Spleen (tissue), 11 donors: ENCODE measurements around the gene TSHZ3. TPM values are rescaled to one million over a fixed set of nuclear protein-coding genes. Genes with fewer than 3 reads are reported as not detected.

Experiments used
- DNase-seq: peaks from one replicate; pipeline ENCODE4 v3.0.0-alpha.2; 2020
- H3K27ac ChIP-seq, 8 donors: fragments of 200-600 bp; sonication (generic) in 7 of 8; 1 replicate in 4 of 8; 2 replicates in 4 of 8; pipeline versions ENCODE4 v1.5.0 to v1.8.0; 2016 to 2021; ENCODE audit warnings: inconsistent platforms in 4 of 8, mild to moderate bottlenecking in 4 of 8, moderate library complexity in 1 of 8
- H3K27me3 ChIP-seq, 7 donors: fragments of 200-600 bp; sonication (generic) in 6 of 7; replicated peaks in 1 of 7; 1 replicate in 4 of 7; 2 replicates in 3 of 7; pipeline versions ENCODE4 v1.5.0 to v1.8.0; 2016 to 2021; ENCODE audit warnings: inconsistent platforms in 3 of 7, mild to moderate bottlenecking in 1 of 7
- H3K36me3 ChIP-seq, 6 donors: fragments of 200-600 bp; sonication (generic) in 5 of 6; 1 replicate in 4 of 6; 2 replicates in 2 of 6; pipeline versions ENCODE4 v1.5.0 to v1.8.0; 2016 to 2021; ENCODE audit warnings: inconsistent platforms in 2 of 6
- H3K4me1 ChIP-seq, 6 donors: fragments of 200-600 bp; sonication (generic) in 5 of 6; 1 replicate in 3 of 6; 2 replicates in 3 of 6; pipeline versions ENCODE4 v1.5.0 to v1.8.0; 2016 to 2021; ENCODE audit warnings: inconsistent platforms in 3 of 6
- H3K4me3 ChIP-seq, 8 donors: fragments of 200-600 bp; sonication (generic) in 7 of 8; 1 replicate in 4 of 8; 2 replicates in 4 of 8; pipeline versions ENCODE4 v1.5.0 to v1.8.0; 2016 to 2021; ENCODE audit warnings: inconsistent platforms in 4 of 8, mild to moderate bottlenecking in 4 of 8, moderate library complexity in 2 of 8
- H3K9me3 ChIP-seq, 8 donors: fragments of 200-600 bp; sonication (generic) in 7 of 8; 1 replicate in 4 of 8; 2 replicates in 4 of 8; pipeline versions ENCODE4 v1.5.0 to v1.8.0; 2016 to 2021; ENCODE audit warnings: inconsistent platforms in 4 of 8
- POLR2A ChIP-seq, 3 donors: fragments of 450-650 bp; IDR thresholded peaks; one replicate each; pipeline ENCODE4 v1.5.1; 2017; ENCODE audit warnings: antibody characterized with exemption in 3 of 3, mild to moderate bottlenecking in 1 of 3
- POLR2AphosphoS5 ChIP-seq, 3 donors: sonication (generic); formaldehyde crosslinking; IDR thresholded peaks; one replicate each; pipeline ENCODE4 v1.5.1; 2017; ENCODE audit warnings: antibody characterized with exemption in 3 of 3
- WGBS, 5 donors: extraction: QIAGEN DNeasy Blood & Tissue Kit in 3 of 5; methylation state at CpG; one replicate each; pipeline versions ENCODE4 v1.1.5 to v1.1.7; 2013 to 2018; 5-methylcytosine and 5-hydroxymethylcytosine counted together
- intact Hi-C: fragments of 100-400 bp; cut with DNase I; formaldehyde crosslinking; loops from one replicate; pipeline ENCODE4 v1.15.0; 2023; ENCODE audit warnings: low total_unique reads
- polyA plus RNA-seq, 3 donors: library from polyadenylated mRNA; stranded (reverse); fragments of 200-250 nt; gene quantifications; one replicate each; pipeline ENCODE4 v1.2.1, GENCODE V29; 2013
- total RNA-seq, 7 donors: library from RNA; depleted of rRNA in 3 of 7; stranded (reverse); fragments of >200 nt in 3 of 7; fragmentation: NEBNext Ultra II Directional in 4 of 7; extraction: Animal tissue kit (Norgen Biotek cat#: 25700) in 4 of 7; gene quantifications; one replicate each; pipeline versions ENCODE4 v1.1.0 to v1.2.1, GENCODE V29; 2016 to 2021
- TF ChIP-seq, protein P1 (sequence below), 11 experiments: fragments of 200-600 bp in 7 of 11; fragments of 450-650 bp in 4 of 11; sonication (generic) in 4 of 11; IDR thresholded peaks in 8 of 11; conservative IDR thresholded peaks in 3 of 11; 1 replicate in 7 of 11; 2 replicates in 4 of 11; pipeline versions ENCODE4 v1.4.0 to v1.8.0; 2016 to 2021; ENCODE audit warnings: antibody characterized with exemption in 11 of 11, inconsistent platforms in 4 of 11, mild to moderate bottlenecking in 1 of 11
- donor health status: healthy with polysubstance abuse.
- donor health status: DM: no; HTN: no; CAD: no; lungs with moderate emphysema.
- donor health status: DM: no; HTN: no; CAD: no.
- donor health status: Bipolar disorder and iron deficiency.
- donor health status: healthy.
- donor health status: DM: no; HTN: no; CAD: no.
- donor health status: DM: yes; HTN: yes; CAD: no.

Gene TSHZ3
- total and polyA plus RNA-seq, 10 donors, result 1.2 to 24.6 (median 13.4) TPM

DNA sequence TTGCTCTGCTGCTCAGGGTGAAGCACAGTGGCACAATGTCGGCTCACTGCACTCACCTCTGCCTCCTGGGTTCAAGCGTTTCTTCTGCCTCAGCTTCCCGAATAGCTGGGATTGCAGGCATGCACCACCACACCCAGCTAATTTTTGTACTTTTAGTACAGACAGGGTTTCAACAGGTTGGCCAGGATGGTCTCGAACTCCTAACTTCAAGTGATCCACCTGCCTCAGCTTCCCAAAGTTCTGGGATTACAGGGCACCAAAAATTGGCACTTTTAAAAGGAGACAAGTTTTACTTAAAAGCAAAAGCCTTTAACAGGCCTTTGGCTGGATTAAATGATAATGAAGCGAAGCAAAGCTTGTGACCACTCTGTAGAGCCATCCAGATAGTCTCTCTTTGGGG, 12.5 kb upstream of the TSHZ3 start:
- Histone ChIP-seq H3K27ac (no peak overlapping the region), H3K27me3 (peaks cover 0 to 57% (median 10%) of the 10 kb centered on the region in 7 donors), H3K4me1 (peaks cover 0 to 8% (median 4%) of the 10 kb centered on the region in 6 donors), H3K9me3 (no peaks in the 10 kb centered on the region), H3K4me3 (no peak overlapping the region), H3K36me3 (no peaks in the 10 kb centered on the region)
- WGBS, 5 donors, result 87 to 98% (median 90%) methylated on average over 5 of the region's 5 CpGs
- intact Hi-C loops, result no loop called here
- TF ChIP-seq POLR2A (IDR thresholded peaks at IDR 0.05), result no peak
- TF ChIP-seq POLR2AphosphoS5 (IDR thresholded peaks at IDR 0.05), result no peak
- TF ChIP-seq, protein P1, sequence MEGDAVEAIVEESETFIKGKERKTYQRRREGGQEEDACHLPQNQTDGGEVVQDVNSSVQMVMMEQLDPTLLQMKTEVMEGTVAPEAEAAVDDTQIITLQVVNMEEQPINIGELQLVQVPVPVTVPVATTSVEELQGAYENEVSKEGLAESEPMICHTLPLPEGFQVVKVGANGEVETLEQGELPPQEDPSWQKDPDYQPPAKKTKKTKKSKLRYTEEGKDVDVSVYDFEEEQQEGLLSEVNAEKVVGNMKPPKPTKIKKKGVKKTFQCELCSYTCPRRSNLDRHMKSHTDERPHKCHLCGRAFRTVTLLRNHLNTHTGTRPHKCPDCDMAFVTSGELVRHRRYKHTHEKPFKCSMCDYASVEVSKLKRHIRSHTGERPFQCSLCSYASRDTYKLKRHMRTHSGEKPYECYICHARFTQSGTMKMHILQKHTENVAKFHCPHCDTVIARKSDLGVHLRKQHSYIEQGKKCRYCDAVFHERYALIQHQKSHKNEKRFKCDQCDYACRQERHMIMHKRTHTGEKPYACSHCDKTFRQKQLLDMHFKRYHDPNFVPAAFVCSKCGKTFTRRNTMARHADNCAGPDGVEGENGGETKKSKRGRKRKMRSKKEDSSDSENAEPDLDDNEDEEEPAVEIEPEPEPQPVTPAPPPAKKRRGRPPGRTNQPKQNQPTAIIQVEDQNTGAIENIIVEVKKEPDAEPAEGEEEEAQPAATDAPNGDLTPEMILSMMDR (IDR thresholded peaks at IDR 0.05 in 8 of 11, conservative IDR thresholded peaks at IDR 0.05 in 3 of 11), result no peak
- no peak for DNase-seq

DNA sequence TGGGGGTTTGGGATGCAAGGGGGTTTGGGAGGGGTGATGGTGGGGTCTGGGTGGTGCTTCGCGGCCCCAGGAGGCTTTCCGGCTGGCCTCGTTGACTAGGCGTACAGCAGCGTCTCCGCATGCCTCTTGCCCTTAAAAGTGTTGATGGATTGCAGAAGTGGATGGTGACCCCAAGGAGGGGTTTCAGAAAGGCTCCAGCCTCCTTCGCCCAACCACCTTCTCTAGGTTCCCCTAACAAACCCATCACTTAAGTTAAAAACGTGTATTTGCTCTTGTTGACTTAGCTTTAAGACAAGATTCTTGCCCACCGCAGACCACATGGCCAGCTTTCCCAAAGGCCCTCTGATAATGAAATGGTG, 8.1 kb upstream of the TSHZ3 start:
- Histone ChIP-seq H3K36me3 (no peaks in the 10 kb centered on the region), H3K27me3 (peaks cover 0 to 78% (median 43%) of the 10 kb centered on the region in 7 donors), H3K4me3 (peak overlapping the region in 1 of 8 donors; percentile 42), H3K27ac (no peak overlapping the region), H3K4me1 (peaks cover 0 to 34% (median 10%) of the 10 kb centered on the region in 6 donors), H3K9me3 (no peaks in the 10 kb centered on the region)
- 39 to 51% (median 40%) methylated on average over 10 of the region's 10 CpGs for WGBS, 5 donors
- intact Hi-C loops, result loop anchor here (10.0 kb wide), 1 partner anchor 552 kb away; no protein-coding TSS in a partner anchor
- TF ChIP-seq POLR2A (IDR thresholded peaks at IDR 0.05) (no peak), POLR2AphosphoS5 (IDR thresholded peaks at IDR 0.05) (no peak)
- TF ChIP-seq, protein P1 (IDR thresholded peaks at IDR 0.05 in 8 of 11, conservative IDR thresholded peaks at IDR 0.05 in 3 of 11), result peak in 7 of 11 experiments; percentile 1 to 53 (median 19)
- no peak for DNase-seq

DNA sequence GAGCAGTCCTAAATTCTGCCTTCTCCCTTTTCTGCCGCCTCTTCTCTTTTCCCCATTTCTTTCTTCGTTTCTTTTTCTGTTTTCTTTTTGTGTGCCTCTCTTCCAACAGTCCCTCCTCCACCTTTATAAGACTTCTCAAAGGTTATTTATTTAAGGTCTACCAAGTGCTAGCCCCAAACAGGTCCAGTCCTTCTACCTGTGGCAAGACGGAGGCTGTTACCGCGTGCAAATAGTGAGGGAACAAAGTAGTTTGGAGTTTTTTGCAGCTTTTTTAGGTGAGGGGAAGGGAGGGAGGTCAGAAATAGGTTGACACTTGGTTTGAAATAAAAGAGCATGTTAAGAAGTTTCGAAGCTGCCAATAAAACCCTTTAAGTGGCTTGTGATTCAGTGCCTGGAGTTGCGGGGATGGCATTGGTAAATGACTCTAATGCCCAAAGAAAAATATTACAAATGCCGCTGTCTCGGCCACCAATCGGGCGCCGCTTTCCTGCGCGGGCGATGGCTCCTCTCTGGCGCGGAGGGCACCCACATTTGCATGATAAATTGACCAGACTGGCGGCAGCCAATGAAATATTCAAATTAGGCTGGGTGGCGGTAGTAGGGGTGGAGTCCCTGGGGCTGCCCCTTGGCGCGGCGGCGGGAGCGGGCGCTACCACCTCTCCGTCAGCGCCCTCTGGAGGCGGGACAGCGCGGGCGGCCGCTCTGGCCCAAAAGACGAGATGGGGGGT, 7.5 kb upstream of the TSHZ3 start:
- Histone ChIP-seq H3K4me3 (peak overlapping the region in 3 of 8 donors; percentile 10 to 42 (median 15)), H3K27me3 (peaks cover 0 to 84% (median 49%) of the 10 kb centered on the region in 7 donors), H3K4me1 (peaks cover 0 to 39% (median 16%) of the 10 kb centered on the region in 6 donors), H3K36me3 (no peaks in the 10 kb centered on the region), H3K27ac (no peak overlapping the region), H3K9me3 (no peaks in the 10 kb centered on the region)
- WGBS, 5 donors, result 12 to 17% (median 13%) methylated on average over 33 of the region's 33 CpGs
- TF ChIP-seq POLR2A (IDR thresholded peaks at IDR 0.05) (no peak), POLR2AphosphoS5 (IDR thresholded peaks at IDR 0.05) (peak in 2 of 3 donors; percentile 27 to 67)
- TF ChIP-seq, protein P1 (IDR thresholded peaks at IDR 0.05 in 8 of 11, conservative IDR thresholded peaks at IDR 0.05 in 3 of 11), result peak in 9 of 11 experiments; percentile 35 to 77 (median 66)
- DNase-seq, result peak; percentile 86
- intact Hi-C loops, result loop anchor here (10.0 kb wide), 1 partner anchor 552 kb away; no protein-coding TSS in a partner anchor

DNA sequence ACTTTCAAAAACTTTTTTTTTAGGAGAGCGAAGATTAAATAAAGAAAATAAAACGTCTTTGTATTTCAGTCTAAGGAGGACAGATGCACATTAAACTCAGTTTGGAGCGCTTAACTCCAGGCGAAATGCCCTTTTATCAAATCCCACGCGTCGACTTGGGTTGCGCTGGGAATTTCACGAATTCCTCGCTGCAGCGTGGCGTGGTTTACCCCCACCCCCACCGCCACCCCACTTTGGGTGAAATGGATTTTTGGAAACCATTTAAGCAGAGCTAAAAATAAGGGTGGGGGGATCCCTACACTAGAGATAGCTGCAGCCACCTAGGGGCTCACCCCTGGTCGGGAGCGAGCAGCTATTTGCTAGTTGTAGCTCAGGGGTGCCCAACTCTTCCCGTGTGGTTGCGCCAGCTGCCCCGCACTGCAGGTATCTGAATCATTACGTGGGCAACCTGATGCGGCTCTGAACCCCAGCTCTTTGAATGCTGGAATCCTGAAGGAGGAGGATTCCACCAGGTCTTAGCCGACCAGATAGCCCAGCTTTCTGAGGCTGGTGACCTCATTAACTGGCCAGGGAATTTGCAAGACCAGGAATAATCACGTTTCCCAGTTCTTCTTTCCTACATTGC, 6.5 kb upstream of the TSHZ3 start:
- TF ChIP-seq POLR2A (IDR thresholded peaks at IDR 0.05), result no peak
- TF ChIP-seq, protein P1 (IDR thresholded peaks at IDR 0.05 in 8 of 11, conservative IDR thresholded peaks at IDR 0.05 in 3 of 11), result no peak
- TF ChIP-seq POLR2AphosphoS5 (IDR thresholded peaks at IDR 0.05), result no peak
- Histone ChIP-seq H3K27ac (no peak overlapping the region), H3K4me1 (peaks cover 4 to 48% (median 25%) of the 10 kb centered on the region in 6 donors), H3K9me3 (no peaks in the 10 kb centered on the region), H3K27me3 (peaks cover 0 to 93% (median 57%) of the 10 kb centered on the region in 7 donors), H3K4me3 (no peak overlapping the region), H3K36me3 (no peaks in the 10 kb centered on the region)
- no peak for DNase-seq
- 31 to 43% (median 35%) methylated on average over 20 to 22 of the region's 22 CpGs for WGBS, 5 donors
- intact Hi-C loops, result loop anchor here (10.0 kb wide), 1 partner anchor 551 kb away; no protein-coding TSS in a partner anchor
